Tibial nerve (tissue), 4 donors: ENCODE data around the gene CYP46A1.
A peak's percentile ranks its signal among the peaks of the same experiment; 100 is the strongest.

ENCODE experiments used
- EP300 ChIP-seq, 2 donors: sonication (generic); formaldehyde crosslinking; IDR thresholded peaks; one replicate each; pipeline ENCODE4 v1.6.1; 2017; ENCODE audit warnings: antibody characterized with exemption in 2 of 2, mild to moderate bottlenecking in 1 of 2
- POLR2A ChIP-seq, 2 donors: fragments of 450-650 bp; IDR thresholded peaks; one replicate each; pipeline ENCODE4 v1.6.1; 2017; ENCODE audit warnings: antibody characterized with exemption in 2 of 2, mild to moderate bottlenecking in 2 of 2, moderate library complexity in 2 of 2
- TF ChIP-seq, protein P1 (sequence below), 5 experiments: fragments of 200-600 bp in 3 of 5; fragments of 450-650 bp in 2 of 5; sonication (generic) in 3 of 5; IDR thresholded peaks; one replicate each; pipeline ENCODE4 v1.5.1; 2016 to 2019; ENCODE audit warnings: antibody characterized with exemption in 5 of 5, mild to moderate bottlenecking in 3 of 5, moderate library complexity in 2 of 5

DNA sequence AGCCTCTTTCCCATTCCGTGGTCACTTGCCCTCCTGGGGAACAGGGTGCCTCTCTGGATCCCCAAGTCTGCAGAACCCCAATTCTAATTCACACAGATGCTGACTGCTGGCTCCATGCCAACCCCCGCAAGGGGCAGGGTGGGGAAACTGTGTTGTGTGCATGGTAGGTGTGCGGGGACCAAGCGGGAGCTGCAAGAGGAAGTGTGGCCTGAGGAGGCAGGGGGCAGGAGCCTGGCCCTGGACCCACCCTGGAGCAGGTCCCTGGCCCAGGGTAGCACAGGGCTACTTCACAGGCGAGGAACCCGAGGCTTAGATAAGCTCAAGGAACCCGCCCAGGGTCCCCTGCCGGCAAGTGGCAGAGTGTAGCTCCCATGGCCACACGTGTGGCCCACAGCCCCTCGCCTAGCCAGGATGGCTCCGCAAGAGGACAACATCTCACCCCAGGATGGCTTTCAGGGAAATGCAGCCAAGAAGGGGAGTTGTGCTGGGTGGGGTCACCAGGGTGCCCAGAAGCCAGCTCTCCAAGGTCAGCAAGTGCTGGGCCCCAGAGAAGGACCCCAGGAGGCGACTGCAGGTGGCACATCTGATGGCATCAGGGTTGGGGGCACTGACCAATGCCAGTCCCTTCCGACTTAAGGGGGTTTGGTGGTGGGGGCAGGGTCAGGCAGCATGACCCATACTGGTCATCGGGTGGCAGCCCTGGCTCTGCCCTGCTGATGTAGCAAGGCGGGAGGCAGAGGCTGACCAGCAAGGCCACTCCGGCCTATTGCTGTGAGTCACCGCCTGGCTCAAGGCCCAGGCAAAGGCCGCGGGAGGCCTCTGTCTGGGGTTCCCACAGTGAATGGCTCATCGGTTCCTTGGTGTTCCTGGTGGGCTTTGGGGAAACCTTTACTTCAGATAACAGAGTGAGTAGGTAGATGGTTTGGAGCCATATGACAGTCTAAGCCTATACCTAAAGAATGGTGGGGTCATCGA, 71.8 kb downstream of the CYP46A1 start:
- TF ChIP-seq, protein P1, sequence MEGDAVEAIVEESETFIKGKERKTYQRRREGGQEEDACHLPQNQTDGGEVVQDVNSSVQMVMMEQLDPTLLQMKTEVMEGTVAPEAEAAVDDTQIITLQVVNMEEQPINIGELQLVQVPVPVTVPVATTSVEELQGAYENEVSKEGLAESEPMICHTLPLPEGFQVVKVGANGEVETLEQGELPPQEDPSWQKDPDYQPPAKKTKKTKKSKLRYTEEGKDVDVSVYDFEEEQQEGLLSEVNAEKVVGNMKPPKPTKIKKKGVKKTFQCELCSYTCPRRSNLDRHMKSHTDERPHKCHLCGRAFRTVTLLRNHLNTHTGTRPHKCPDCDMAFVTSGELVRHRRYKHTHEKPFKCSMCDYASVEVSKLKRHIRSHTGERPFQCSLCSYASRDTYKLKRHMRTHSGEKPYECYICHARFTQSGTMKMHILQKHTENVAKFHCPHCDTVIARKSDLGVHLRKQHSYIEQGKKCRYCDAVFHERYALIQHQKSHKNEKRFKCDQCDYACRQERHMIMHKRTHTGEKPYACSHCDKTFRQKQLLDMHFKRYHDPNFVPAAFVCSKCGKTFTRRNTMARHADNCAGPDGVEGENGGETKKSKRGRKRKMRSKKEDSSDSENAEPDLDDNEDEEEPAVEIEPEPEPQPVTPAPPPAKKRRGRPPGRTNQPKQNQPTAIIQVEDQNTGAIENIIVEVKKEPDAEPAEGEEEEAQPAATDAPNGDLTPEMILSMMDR (IDR thresholded peaks at IDR 0.05): peak in 1 of 5 experiments; percentile 12
- TF ChIP-seq POLR2A (IDR thresholded peaks at IDR 0.05) (no peak), EP300 (IDR thresholded peaks at IDR 0.05) (peak in 1 of 2 donors; percentile 64)
